ENCODE measurements around the gene UCK2. TPM values are rescaled to one million over a fixed set of nuclear protein-coding genes. Genes with fewer than 3 reads are reported as not detected.

The UCK2 gene
- total RNA-seq, 2 donors from 2014 or later = 39.6 to 69.0 TPM

DNA sequence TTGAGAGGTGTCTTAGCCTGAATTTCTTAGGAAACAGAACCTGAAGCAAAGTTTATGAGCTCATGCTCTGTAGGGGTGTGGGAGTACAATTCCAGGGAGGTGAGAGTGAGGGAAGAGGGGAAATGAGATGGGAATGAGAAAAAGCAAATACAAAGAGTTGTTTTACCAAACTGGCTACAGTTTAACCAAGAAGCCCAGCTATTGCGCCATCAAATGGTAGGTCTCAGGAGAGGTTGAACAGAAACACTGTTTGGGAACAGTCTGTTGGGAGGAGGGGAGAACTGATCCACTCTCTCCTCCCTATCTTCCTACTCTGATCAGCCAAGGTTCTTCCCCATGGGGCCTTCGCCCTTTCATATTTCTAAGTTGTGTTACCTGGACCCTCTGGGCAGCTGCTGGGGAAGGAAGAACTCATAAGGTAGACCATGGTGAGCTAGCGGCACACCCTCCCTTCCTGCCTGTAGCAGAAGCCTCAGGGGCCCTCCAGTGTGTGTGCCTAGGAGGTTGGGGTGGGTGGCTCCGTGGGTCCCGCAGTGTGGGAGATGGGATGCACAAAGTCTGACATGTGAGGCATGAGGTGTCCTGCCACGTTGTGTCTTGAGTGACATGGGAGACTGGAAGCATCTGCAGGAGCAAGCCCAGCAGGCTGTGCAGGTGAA, 120.5 kb downstream of the UCK2 start:
- Histone ChIP-seq H3K4me1 (no peaks in the 10 kb centered on the region), H3K9me3 (no peaks in the 10 kb centered on the region), H3K9ac (ENCODE audit: low read depth in 2 of 2, low read length in 2 of 2) (no peak overlapping the region), H3K27me3 (no peaks in the 10 kb centered on the region), H3K36me3 (no peaks in the 10 kb centered on the region), H3K4me3 (no peak overlapping the region), H3K27ac (no peak overlapping the region)
- TF ChIP-seq, protein P1, sequence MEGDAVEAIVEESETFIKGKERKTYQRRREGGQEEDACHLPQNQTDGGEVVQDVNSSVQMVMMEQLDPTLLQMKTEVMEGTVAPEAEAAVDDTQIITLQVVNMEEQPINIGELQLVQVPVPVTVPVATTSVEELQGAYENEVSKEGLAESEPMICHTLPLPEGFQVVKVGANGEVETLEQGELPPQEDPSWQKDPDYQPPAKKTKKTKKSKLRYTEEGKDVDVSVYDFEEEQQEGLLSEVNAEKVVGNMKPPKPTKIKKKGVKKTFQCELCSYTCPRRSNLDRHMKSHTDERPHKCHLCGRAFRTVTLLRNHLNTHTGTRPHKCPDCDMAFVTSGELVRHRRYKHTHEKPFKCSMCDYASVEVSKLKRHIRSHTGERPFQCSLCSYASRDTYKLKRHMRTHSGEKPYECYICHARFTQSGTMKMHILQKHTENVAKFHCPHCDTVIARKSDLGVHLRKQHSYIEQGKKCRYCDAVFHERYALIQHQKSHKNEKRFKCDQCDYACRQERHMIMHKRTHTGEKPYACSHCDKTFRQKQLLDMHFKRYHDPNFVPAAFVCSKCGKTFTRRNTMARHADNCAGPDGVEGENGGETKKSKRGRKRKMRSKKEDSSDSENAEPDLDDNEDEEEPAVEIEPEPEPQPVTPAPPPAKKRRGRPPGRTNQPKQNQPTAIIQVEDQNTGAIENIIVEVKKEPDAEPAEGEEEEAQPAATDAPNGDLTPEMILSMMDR (IDR thresholded peaks at IDR 0.05) = no peak
- intact Hi-C loops (cut with DNase I) = no loop called here
- no peak for DNase-seq

DNA sequence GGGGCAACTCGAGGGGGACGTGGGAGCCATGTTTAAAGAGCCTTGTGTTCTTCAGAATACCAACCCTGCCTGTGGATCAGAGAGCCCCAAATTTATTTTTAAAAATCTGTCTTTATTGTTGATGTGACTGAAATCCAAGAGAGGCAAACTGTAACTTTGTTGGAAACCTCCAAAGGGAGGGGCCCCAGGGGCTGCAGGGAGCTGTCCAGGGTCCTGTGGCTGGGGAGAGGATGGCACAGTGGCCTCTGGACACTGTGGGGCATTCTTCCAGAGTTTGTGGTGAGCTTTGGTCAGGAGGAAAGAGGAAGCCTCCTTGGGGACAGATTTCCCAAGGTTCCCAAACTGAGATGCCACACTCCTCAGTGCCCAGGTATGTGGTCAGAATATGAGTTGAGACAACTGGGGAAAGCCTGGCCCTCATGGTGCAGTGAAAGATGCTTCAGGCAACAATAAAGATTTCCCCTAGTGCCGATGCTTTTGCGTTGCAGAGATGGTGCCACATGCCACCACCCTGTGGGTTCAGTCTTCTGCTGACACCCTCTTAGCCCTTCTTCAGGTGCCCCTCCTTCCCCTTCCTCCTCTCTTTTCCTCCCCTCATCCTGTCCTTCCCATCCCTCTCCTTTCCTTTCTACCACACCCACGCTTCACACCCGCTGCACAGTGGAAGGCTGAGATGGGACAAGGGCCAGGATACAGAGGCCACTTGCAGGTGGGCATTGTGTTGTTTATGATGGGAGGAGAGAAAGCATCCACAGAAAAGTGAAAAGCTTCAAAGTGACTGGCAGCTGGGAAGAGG, 122.1 kb downstream of the UCK2 start:
- intact Hi-C loops (cut with DNase I) = no loop called here
- H3K27me3 ChIP-seq = no peaks in the 10 kb centered on the region
- TF ChIP-seq, protein P1 (IDR thresholded peaks at IDR 0.05) = no peak
- no peak overlapping the region for H3K27ac ChIP-seq
- no peaks in the 10 kb centered on the region for H3K4me1 ChIP-seq
- no peaks in the 10 kb centered on the region for H3K9me3 ChIP-seq
- DNase-seq = no peak
- H3K9ac ChIP-seq (ENCODE audit: low read depth in 2 of 2, low read length in 2 of 2) = no peak overlapping the region
- H3K36me3 ChIP-seq = no peaks in the 10 kb centered on the region
- no peak overlapping the region for H3K4me3 ChIP-seq

DNA sequence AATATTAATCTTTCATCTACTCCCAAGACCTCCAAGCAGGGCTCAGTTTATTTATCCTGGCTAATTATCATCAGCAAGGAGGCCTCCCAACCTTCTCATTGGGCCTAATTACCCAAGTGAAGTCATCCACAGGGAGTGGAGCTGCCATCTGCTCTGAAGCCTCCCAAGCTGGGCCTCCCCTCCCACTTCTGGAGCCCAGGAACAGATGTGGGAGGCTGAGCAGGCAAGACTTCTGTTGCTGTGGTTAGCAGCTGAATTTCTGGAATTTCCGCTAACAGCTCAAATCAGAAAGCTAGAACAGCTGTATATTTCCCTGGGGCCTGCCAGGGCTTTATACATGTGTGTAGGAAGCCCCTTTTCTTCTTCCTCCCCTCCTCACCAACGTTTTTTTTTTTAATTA, 127.5 kb downstream of the UCK2 start:
- Histone ChIP-seq H3K36me3 (no peaks in the 10 kb centered on the region), H3K27ac (no peak overlapping the region), H3K4me3 (no peak overlapping the region), H3K4me1 (no peaks in the 10 kb centered on the region), H3K9me3 (no peaks in the 10 kb centered on the region), H3K27me3 (no peaks in the 10 kb centered on the region), H3K9ac (ENCODE audit: low read depth in 2 of 2, low read length in 2 of 2) (no peak overlapping the region)
- no peak for DNase-seq
- intact Hi-C loops (cut with DNase I) = no loop called here
- TF ChIP-seq, protein P1 (IDR thresholded peaks at IDR 0.05) = no peak

DNA sequence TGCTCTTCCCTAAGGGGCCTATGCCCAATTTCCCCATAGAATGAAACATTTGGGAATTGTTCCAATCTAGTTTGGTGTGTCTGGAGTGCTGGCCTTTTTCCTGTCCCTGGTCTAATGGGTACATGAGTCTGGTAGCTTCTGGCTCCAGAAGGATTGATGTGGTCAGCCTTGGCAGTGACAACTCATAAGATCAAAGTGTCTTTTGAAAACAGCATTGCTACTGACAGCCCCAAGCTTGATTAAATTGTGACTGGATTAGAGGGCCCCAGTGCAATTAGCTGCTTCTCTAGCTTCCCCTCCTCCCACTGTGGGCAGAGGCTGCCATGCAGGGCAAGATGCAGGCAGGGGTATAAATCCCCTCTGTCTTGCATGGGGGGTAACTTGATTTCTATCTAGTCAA, 130.9 kb downstream of the UCK2 start:
- intact Hi-C loops (cut with DNase I) = no loop called here
- Histone ChIP-seq H3K27me3 (no peaks in the 10 kb centered on the region), H3K36me3 (no peaks in the 10 kb centered on the region), H3K9me3 (no peaks in the 10 kb centered on the region), H3K27ac (no peak overlapping the region), H3K4me3 (no peak overlapping the region), H3K9ac (ENCODE audit: low read depth in 2 of 2, low read length in 2 of 2) (no peak overlapping the region), H3K4me1 (no peaks in the 10 kb centered on the region)
- no peak for DNase-seq
- TF ChIP-seq, protein P1 (IDR thresholded peaks at IDR 0.05) = no peak

DNA sequence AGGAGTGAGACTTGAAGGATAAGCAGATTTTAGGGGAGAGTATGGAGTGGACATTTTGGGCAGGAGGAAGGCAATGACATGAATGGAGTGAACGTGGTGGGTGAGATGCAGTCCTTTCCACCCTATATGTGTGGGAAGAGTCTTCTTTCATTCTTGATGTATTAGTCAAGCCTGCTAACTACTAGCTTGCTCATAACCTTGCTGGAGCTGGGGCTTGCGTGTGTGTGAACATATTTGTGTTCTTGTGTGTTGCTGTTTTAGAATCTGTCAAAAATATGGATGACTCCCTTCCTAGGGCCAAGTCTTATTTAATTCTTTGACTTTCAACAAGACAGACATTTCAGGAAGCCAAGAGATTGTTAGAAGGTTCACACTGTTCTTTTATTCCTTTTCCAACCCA, 132.7 kb downstream of the UCK2 start:
- Histone ChIP-seq H3K9me3 (no peaks in the 10 kb centered on the region), H3K36me3 (no peaks in the 10 kb centered on the region), H3K27me3 (no peaks in the 10 kb centered on the region), H3K4me3 (no peak overlapping the region), H3K4me1 (no peaks in the 10 kb centered on the region), H3K9ac (ENCODE audit: low read depth in 2 of 2, low read length in 2 of 2) (no peak overlapping the region), H3K27ac (no peak overlapping the region)
- intact Hi-C loops (cut with DNase I) = no loop called here
- TF ChIP-seq, protein P1 (IDR thresholded peaks at IDR 0.05) = no peak
- DNase-seq = no peak
